SH-SY5Y (cell line): Measurements from ENCODE around the gene LCORL.

ENCODE experiments used
- GATA2 ChIP-seq: IDR thresholded peaks from 2 replicates; pipeline ENCODE4 v1.6.1; 2011; ENCODE audit warnings: mild to moderate bottlenecking, low read depth, low read length
- GATA3 ChIP-seq: IDR thresholded peaks from 2 replicates; pipeline ENCODE4 v1.6.1; 2011; ENCODE audit warnings: low read depth, mild to moderate bottlenecking, low read length, moderate library complexity

- TF ChIP-seq GATA2, result no peak
- TF ChIP-seq GATA3, result no peak
Observed at GRCh38 chr4:18025288-18025687, 3.7 kb upstream of the LCORL start.
